ENCODE data around the gene PPM1A.

GRCh38 chr14:60242429-60242828 is 6.6 kb upstream of the PPM1A start:
- TF ChIP-seq POLR2A (IDR thresholded peaks at IDR 0.05; ENCODE audit: low read depth, low read length), result no peak
- no peak for TF ChIP-seq CTCF (IDR thresholded peaks at IDR 0.05; ENCODE audit: extremely low read depth in 1 of 2, insufficient read depth in 1 of 2, low read depth in 1 of 2, low read length in 2 of 2)
